GM18861 (cell line): Measurements from ENCODE around the gene NBEAL1.
"Not testable (repeated sequence)": the region's sequence is repeated elsewhere in the genome, so short reads cannot be mapped to it uniquely, and the experiment has no call there.

Experiments
- ATAC-seq: cut with Tn5 transposase; IDR thresholded peaks from one replicate; pipeline ENCODE4 v1.9.1; 2021; ENCODE audit not compliant: unreplicated experiment

Gene NBEAL1

GRCh38 chr2:203105996-203106395, 91.3 kb downstream of the NBEAL1 start:
- no peak for ATAC-seq

DNA sequence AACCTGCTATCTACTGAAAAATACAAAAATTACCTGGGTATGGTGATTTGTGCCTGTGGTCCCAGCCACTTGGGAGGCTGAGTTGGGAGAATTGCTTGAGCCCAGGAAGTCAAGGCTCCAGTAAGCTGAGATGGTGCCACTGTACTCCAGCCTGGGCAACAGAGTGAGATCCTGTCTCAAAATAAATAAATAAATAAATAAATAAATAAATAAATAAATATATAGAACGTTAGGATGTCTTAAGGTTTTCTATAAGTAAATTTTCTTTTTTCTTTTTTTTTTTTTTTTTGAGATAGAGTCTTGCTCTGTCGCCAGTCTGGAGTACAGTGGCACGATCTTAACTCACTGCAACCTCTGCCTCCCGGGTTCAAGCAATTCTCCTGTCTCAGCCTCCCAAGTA, 95.8 kb downstream of the NBEAL1 start:
- ATAC-seq: not testable (repeated sequence)

DNA sequence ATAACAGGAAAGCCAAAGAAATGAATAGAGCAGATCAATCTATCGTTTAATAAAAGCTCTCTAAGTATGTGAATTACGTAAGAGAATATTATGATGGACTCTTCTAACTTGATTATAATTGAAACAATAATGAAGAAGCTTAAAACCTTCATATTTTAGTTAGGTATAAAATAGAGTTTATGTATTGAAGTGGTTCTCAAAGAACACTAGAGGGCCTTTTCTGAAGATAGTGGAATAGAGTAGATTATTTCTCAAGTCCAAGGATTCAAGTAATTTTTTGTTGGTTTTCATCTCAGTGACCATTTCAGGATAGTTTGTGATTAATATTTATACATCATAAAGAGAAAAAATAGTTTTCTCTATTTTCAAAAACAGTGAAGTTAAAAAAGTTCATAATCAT, 97.7 kb downstream of the NBEAL1 start:
- ATAC-seq: no peak

DNA sequence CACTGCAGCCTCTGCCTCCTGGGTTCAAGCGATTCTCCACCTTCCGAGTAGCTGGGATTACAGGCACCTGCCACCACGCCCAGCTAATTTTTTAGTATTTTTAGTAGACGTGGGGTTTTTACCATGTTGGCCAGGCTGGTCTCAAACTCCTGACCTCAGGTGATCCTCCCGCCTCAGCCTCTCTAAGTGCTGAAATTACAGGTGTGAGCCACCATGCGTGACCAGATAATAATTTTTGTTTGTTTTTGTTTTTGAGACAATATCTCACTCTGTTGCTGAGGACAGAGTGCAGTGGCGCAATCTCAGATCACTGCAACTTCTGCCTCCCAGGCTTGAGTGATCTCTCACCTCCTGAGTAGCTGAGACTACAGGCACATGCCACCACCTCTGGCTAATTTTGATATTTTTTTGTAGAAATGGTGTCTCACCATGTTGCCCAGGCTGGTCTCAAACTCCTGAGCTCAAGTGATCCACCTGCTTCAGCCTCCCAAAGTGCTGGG, 100.6 kb downstream of the NBEAL1 start:
- ATAC-seq: not testable (repeated sequence)

DNA sequence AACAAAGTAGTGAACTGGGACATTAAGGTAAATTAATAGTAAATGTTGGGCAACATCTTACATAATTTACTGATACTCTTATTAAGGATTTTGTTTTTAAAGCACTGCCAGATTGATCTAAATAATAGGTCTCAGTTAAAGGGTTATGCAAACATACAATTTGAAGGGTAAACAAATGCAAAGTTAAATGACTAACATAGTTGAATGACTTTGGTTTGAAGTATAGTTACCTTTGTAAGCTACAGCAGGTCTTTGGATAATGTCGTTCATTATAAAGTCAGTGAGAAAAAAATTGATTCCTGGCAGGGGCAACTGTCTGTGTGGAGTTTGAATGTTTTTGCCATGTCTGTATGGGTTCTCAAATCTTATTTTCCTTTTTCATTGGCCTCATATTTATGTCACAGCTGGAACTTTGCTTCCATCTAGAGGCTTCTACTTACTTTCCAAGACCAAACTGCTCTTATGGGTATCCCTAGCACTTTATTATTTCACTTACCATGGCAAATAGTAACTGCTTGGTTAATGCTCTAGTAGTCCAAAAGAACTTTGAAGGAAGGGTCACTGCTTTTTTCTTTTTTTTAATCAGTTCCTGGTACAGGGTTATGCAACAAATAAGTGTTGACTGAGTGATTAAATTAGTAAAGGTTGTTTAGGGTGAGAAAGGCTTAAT, 107.8 kb downstream of the NBEAL1 start:
- ATAC-seq: no peak

GRCh38 chr2:203126996-203127395, 112.3 kb downstream of the NBEAL1 start:
- no peak for ATAC-seq

- ATAC-seq: no peak
Observed at GRCh38 chr2:203135105-203135504, 120.4 kb downstream of the NBEAL1 start.

- no peak for ATAC-seq
Observed at GRCh38 chr2:203143391-203143790, 128.7 kb downstream of the NBEAL1 start.

DNA sequence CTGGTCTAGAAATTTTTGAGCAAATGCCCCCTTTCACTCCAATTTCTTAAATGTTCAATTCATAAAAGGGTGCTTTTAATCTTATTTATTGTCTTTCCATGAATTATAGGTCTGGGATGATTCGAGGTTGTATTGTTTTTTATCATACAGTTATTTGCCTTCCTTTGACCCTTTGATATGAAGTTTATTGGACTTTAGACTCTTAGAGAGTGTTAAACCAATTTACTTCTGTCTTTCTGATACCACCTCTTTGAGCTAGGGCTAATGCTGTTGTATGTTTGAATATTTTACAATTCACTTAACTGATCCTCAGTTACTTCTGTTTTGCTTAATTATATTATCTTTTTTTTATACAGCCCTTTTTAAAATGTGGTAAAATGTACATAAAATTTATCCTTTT, 134.5 kb downstream of the NBEAL1 start:
- no peak for ATAC-seq

DNA sequence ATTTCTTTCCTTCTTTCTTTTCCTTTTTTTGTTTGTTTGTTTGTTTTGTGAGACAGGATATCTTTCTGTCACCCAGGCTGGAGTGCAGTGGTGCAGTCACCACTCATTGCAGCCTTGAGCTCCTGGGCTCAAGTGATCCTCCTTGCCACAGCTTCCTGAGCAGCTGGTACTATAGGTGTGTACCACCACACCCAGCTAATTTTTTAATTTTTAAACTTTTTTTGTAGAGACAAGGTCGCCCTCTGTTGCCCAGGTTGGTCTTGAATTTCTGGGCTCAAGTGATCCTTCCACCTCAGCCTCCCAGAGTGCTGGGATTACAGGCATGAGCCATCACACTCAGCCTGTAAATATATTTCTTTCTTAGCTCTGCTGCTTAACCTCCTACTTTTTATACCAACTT, 140.7 kb downstream of the NBEAL1 start:
- ATAC-seq: no peak

DNA sequence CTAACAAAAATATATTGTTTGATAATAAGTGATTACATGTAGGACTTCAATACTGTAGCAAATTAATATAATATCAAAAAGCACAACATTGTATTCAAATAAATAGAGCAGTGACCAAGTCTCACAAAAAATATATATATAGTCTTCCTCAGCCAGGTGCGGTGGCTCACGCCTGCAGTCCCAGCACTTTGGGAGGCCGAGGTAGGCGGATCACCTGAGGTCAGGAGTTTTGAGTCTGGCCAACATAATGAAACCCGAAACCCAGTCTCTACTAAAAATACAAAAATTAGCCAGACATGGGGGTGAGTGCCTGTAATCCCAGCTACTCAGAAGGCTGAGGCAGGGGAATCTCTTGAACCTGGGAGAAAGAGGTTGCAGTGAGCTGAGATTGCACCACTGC, 148.0 kb downstream of the NBEAL1 start:
- not testable (repeated sequence) for ATAC-seq

DNA sequence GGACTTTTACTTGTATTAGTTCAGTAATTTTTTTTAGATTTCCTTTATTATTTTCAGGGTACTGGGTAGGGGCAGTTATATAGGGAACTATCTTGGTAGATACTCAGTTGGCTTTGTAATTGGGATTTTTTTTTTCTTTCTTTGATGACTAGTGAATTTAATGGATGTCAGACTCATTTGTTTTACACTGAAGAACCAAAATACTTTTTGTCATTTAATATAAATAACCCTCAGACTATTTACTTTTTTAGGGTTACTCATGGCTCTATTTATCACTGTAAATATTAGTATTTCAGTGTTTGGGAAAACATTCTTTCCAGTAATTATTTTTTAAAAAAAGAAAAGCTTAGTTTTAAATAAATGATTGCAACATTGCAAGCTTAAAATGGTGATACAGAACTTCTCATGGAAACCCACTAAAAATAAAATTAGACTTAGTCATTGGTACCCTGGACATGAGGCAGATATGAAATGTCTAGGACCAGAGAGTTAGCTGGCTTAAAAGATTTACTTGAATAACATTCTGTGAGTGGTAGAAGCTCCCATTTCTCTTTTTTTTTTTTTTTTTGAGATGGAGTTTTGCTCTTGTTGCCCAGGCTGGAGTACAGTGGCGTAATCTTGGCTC, 149.7 kb downstream of the NBEAL1 start:
- no peak for ATAC-seq

DNA sequence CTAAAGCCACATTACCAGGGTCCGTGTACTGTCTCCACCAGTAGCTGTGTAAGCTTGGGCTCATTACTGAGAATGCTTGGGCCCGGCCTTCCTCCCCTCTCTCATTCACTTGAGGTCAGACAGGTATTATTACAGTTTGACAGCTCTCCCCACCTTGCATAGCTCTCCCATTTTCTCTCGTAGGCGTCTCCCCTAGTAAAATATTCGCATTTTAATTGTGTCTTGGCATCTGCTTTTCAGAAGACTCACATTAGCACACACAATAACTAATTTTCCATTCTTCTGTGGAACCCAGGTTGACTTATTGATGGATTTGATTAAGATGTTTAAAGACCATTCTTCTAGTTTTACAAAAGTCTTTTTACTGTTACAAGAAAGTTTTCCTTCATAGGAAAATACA, 153.1 kb downstream of the NBEAL1 start:
- ATAC-seq: no peak

DNA sequence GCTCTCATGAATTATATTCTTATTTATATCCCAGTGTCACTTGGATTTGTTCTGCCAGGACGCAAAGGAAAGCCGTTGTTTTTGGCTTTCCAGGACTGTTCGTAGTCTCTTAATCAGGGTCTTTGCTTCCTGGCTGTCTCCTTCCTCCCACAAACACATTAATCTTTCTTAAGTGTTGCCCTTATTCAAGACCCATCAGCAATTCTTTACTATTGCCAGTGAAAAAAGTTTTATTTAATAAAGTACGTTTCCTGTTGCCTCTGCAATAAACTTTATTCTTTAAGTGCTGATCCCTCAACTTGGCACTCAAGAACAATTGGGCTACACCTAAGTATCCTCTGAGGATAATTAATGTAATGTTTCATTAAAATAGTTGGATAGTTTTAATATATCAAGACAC, 155.8 kb downstream of the NBEAL1 start:
- no peak for ATAC-seq

DNA sequence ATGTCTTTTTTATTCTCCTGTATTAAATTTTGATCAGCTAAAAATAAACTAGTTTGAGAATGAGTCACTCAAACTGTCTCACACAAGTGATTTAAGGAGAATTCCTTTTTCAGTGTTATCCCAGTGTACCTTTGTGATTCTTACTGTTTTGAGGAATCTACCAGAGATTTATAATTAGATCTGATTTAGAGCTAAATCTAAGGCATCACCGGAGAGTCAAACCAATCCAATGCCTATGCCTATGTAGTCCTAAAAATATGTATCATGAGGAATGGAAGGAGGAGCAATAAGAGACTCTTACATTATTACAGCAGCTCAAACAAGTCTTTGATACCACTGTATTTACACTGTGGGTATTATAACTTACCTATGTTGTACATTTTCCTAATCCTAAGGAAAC, 160.7 kb downstream of the NBEAL1 start:
- ATAC-seq: no peak

DNA sequence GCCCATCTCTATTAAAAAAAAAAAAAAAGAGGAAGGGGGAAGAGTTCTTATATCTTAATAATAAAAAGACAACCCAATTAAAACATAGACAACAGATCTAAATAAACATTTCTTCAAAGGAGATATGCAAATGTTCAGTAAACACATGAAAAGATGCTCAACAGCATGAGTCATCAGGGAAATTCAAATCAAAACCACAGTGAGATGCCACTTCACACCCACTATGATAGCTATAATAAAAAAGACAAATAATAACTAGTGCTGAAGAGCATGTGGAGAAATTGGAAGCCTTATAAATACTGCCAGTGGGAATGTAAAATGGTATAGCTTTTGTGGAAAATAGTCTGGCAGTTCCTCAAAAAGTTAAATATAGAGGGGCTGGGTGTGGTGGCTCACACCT, 162.7 kb downstream of the NBEAL1 start:
- no peak for ATAC-seq

DNA sequence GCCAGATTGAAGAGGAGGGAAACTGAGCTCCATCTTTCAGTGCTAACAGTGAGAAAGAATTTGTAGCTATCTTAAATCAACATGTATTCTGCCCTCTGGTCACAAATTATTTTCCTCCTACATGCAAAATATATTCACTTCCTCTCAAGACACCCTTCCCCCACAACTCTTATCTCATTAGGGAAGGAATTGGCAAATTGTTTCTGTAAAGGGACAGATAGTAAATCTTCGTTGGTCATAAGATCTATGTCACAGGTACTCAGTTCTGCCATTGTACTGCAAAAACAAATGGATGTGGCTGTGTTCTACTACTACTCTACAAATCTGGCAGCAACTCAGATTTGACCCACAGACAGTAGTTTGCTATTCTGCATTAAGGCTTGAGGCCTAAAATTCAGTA, 171.2 kb downstream of the NBEAL1 start:
- ATAC-seq: no peak

GRCh38 chr2:203190547-203190946, 175.9 kb downstream of the NBEAL1 start:
- not testable (repeated sequence) for ATAC-seq

GRCh38 chr2:203191026-203191425, 176.4 kb downstream of the NBEAL1 start:
- ATAC-seq: not testable (repeated sequence)

- ATAC-seq: no peak
Observed at GRCh38 chr2:203191961-203192360, 177.3 kb downstream of the NBEAL1 start.

GRCh38 chr2:203195331-203196036, 180.8 kb downstream of the NBEAL1 start:
- no peak for ATAC-seq

- no peak for ATAC-seq
Observed at GRCh38 chr2:203200866-203201265, 186.2 kb downstream of the NBEAL1 start.
